Erythroblast (primary cell): ENCODE results near the gene NCKAP5.

Source experiments
- GATA1 ChIP-seq: IDR thresholded peaks from 2 replicates; pipeline ENCODE4 v1.6.1; 2011; ENCODE audit warnings: low read depth, mild to moderate bottlenecking, control low read depth, low read length, moderate library complexity
- POLR2A ChIP-seq: IDR thresholded peaks from 2 replicates; pipeline ENCODE4 v1.6.1; 2011; ENCODE audit warnings: mild to moderate bottlenecking, low read length

DNA sequence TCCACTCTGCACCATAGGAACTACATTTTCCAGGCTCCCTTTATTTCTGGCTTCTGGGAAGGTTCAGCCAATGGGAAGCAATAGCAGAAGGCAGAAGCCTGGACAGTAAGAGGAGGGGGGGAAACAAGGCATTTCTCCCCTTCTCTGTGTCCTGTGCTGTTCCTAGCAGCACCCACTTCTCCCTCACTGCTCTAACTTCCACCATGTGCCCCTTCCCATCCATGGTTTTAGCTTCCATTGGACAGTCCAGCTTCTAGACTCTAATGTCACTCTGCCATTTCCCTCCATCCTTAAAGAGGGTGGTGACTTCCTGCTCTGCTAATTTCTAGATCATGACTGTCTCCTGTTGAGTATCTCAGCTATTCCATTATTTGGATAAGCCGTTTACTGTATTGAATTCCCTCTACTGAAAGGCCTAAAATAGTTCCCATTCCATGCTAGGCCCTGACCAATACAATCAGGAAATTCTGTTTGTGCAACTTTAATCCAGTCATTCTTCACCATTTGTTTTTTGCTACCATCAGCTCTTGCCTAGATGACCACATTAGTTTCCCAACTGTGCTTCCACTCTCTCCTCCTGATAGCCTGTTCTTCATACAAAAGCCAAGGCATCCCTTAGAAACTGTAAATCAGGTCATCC lies 877.5 kb downstream of the NCKAP5 start:
- TF ChIP-seq POLR2A (no peak), GATA1 (no peak)
